Mucosa of rectum (tissue), 2 donors: Measurements from ENCODE around the gene ITPRID1.

Experiments
- H3K27ac ChIP-seq, 2 donors: one replicate each; pipeline ENCODE4 v1.7.0; 2013; ENCODE audit warnings: inconsistent platforms in 2 of 2, low read depth in 2 of 2, low read length in 2 of 2
- H3K27me3 ChIP-seq, 2 donors: one replicate each; pipeline ENCODE4 v1.7.0; 2013; ENCODE audit warnings: low read length in 2 of 2; ENCODE audit not compliant: control insufficient read depth in 2 of 2, insufficient read depth in 2 of 2
- H3K36me3 ChIP-seq, 2 donors: one replicate each; pipeline ENCODE4 v1.7.0; 2013; ENCODE audit warnings: low read length in 2 of 2; ENCODE audit not compliant: control insufficient read depth in 2 of 2, insufficient read depth in 2 of 2
- H3K4me1 ChIP-seq, 2 donors: one replicate each; pipeline ENCODE4 v1.7.0; 2013; ENCODE audit warnings: low read length in 2 of 2, mild to moderate bottlenecking in 1 of 2; ENCODE audit not compliant: control insufficient read depth in 2 of 2, insufficient read depth in 2 of 2
- H3K4me3 ChIP-seq, 2 donors: one replicate each; pipeline ENCODE4 v1.7.0; 2013; ENCODE audit warnings: low read length in 2 of 2
- H3K9ac ChIP-seq, 2 donors: one replicate each; pipeline ENCODE4 v1.7.0; 2013; ENCODE audit warnings: low read length in 2 of 2, low read depth in 1 of 2, mild to moderate bottlenecking in 1 of 2
- H3K9me3 ChIP-seq, 2 donors: one replicate each; pipeline ENCODE4 v1.7.0; 2013; ENCODE audit warnings: low read length in 2 of 2; ENCODE audit not compliant: control insufficient read depth in 2 of 2
- donor health status: healthy.
- donor health status: Normal muscosa, but diverticular disease.

Gene ITPRID1

DNA sequence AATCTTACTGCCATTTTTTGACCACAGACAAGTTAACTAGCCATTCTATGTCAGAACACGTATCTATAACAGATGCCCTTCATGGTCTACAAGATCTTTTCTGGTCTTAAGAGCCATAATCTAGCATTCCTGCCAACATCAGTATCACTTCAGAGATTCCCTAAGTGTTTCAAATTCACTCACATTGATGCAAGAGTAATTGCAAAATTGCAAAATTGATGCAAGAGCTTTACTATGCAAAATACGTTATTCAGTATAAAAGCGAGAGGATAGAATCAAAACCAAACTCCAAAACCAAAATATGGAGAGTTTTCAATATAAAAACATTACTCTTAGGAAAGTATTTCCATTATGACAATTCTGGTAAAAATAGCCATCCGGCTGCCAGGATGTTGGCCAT lies 135.0 kb downstream of the ITPRID1 start:
- no peak overlapping the region for H3K4me3 ChIP-seq
- no peaks in the 10 kb centered on the region for H3K36me3 ChIP-seq
- no peak overlapping the region for H3K9ac ChIP-seq

DNA sequence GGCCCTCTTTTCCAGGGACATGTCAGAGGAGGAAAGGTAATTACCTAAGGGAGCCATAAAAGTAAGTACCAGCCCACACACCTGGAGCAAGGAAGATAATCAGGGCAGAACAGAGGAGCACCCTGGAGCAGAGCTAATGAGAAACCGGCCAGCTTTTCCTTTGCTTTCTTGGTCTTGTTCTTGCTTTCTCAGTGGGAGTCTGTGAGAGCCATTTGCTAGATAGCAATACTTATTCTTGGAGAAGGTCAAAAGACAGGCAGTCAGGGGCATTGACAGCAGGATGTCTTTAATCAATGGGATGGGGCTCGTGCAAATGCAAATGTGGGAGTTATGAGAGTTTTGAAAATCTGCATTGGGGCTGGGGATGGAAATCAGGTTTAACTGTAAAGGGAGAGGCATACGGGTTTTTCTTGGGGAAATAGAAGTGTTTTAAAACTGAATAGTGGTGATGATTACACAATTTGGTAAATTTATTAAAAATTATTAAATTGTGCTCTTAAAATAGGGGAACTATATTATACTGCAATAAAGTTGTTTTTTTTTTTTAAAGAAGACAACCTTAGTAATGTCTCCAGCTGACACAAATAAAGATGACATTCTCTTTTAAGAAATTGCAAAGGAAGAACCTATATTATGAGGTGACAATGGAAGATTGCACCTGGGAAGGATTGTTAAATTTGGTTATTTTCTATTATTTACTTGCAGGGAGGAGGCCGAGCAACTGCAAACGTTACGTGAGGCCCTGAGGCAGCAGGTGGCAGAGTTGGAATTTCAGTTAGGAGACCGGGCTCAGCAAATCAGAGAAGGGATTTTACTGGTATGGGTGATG lies 137.6 kb downstream of the ITPRID1 start:
- H3K27ac ChIP-seq, result no peak overlapping the region
- H3K9ac ChIP-seq, result no peak overlapping the region
- H3K9me3 ChIP-seq, result no peaks in the 10 kb centered on the region
- no peak overlapping the region for H3K4me3 ChIP-seq
- H3K27me3 ChIP-seq, result no peaks in the 10 kb centered on the region
- no peaks in the 10 kb centered on the region for H3K4me1 ChIP-seq
- H3K36me3 ChIP-seq, result no peaks in the 10 kb centered on the region

More for the DNA sequence above, 135.0 kb downstream of the ITPRID1 start:
- Histone ChIP-seq H3K9me3 (no peaks in the 10 kb centered on the region), H3K27ac (no peak overlapping the region), H3K4me1 (no peaks in the 10 kb centered on the region), H3K27me3 (no peaks in the 10 kb centered on the region)

DNA sequence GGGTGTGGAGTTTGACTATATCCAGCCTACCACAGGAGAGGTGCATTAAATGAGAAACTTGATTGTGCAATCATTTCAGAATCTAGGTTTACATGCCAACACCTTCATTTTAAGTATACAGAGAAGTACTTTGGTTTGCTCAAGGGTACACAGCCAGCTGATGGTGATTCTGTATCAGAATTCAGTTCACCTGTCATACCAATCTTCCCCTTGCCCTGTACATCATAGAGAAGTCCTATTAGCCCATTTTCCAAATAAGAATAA lies 138.1 kb downstream of the ITPRID1 start:
- Histone ChIP-seq H3K4me1 (no peaks in the 10 kb centered on the region), H3K4me3 (no peak overlapping the region), H3K36me3 (no peaks in the 10 kb centered on the region), H3K9ac (no peak overlapping the region), H3K27ac (no peak overlapping the region), H3K27me3 (no peaks in the 10 kb centered on the region), H3K9me3 (no peaks in the 10 kb centered on the region)

DNA sequence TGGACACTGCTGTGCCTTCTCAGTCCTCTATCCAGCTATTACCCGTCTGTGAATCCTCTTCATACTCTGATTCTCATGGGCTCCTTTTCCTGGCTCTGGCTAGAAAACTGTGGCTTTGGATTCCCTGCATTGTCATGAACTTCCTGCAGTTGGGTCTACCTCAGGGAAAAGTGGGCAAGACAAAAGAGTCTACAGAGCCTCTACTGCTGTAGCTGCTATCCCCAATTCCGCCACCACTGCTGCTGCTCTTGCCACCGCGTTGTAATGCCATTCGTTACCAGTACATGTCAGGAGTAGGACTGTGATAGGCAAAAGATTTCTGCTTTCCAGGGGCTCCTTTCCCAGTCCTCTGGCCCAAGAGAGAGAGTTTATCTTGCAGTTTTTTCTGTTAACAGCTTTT lies 149.2 kb downstream of the ITPRID1 start:
- H3K36me3 ChIP-seq, result no peaks in the 10 kb centered on the region
- no peaks in the 10 kb centered on the region for H3K4me1 ChIP-seq
- no peak overlapping the region for H3K9ac ChIP-seq
- H3K27ac ChIP-seq, result no peak overlapping the region
- no peaks in the 10 kb centered on the region for H3K9me3 ChIP-seq
- H3K27me3 ChIP-seq, result peaks cover 0 to 3% of the 10 kb centered on the region in 2 donors
- no peak overlapping the region for H3K4me3 ChIP-seq

DNA sequence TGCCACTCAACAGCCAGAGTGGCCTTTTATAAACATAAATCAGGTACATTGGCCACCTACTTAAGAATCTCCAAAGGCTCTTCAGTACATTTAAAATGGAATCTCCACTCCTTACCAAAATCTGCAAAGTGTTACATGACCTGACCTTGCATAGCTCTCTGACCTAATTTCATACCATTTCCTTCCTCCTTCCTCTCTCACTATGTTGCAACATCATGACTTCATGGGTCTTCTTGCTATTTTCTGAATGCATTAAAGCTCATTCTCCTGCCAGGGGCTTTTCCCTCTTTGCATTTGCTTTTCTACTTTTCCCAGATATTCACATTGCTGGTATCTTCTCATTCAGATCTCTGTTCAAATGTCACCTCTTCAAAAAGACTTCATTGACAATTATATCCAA lies 151.0 kb downstream of the ITPRID1 start:
- Histone ChIP-seq H3K9ac (no peak overlapping the region), H3K27ac (no peak overlapping the region), H3K27me3 (peaks cover 0 to 3% of the 10 kb centered on the region in 2 donors), H3K9me3 (no peaks in the 10 kb centered on the region), H3K36me3 (no peaks in the 10 kb centered on the region), H3K4me1 (no peaks in the 10 kb centered on the region), H3K4me3 (no peak overlapping the region)

DNA sequence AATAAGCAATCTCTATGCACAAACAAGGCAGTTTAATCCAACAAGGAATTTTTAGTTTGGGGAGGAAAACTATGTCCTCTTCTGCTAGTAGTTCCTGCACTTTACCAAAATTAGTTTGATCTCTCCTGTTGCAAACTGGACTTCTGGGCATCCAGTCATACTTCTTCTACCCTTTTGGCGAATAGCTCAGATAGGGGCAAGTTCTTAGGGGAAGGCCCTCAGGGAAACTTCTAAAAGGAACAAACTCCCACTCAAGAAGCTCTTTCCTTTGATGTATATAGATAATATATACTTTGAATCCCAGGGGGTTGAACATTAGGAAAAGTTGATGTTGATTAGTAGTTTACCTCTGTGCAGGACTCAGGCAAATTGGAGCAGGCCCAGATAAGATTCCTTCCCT lies 151.7 kb downstream of the ITPRID1 start:
- Histone ChIP-seq H3K27ac (no peak overlapping the region), H3K4me3 (no peak overlapping the region), H3K27me3 (peaks cover 0 to 3% of the 10 kb centered on the region in 2 donors), H3K4me1 (no peaks in the 10 kb centered on the region), H3K9me3 (no peaks in the 10 kb centered on the region), H3K36me3 (no peaks in the 10 kb centered on the region), H3K9ac (no peak overlapping the region)

DNA sequence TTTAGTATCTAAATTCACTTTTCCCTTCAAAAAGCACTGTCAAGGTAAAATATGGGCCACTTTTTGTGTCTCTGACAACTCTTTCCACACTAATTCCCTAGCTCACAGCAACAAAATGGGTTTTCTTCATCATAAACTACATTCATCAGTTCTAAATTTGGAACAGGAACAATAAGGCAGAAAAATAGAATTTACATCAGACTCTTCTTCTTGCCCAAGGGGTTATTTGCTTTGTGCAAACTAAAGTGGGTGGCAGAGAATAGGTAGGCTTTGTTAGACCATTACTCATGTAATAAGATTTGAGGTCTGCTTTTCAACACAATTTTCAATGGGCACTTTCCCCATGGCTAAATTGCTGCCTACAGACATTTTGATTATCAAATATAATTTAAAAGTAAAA lies 155.6 kb downstream of the ITPRID1 start:
- H3K9ac ChIP-seq, result no peak overlapping the region
- H3K27me3 ChIP-seq, result no peaks in the 10 kb centered on the region
- no peak overlapping the region for H3K27ac ChIP-seq
- no peak overlapping the region for H3K4me3 ChIP-seq
- H3K4me1 ChIP-seq, result no peaks in the 10 kb centered on the region
- no peaks in the 10 kb centered on the region for H3K9me3 ChIP-seq
- no peaks in the 10 kb centered on the region for H3K36me3 ChIP-seq

DNA sequence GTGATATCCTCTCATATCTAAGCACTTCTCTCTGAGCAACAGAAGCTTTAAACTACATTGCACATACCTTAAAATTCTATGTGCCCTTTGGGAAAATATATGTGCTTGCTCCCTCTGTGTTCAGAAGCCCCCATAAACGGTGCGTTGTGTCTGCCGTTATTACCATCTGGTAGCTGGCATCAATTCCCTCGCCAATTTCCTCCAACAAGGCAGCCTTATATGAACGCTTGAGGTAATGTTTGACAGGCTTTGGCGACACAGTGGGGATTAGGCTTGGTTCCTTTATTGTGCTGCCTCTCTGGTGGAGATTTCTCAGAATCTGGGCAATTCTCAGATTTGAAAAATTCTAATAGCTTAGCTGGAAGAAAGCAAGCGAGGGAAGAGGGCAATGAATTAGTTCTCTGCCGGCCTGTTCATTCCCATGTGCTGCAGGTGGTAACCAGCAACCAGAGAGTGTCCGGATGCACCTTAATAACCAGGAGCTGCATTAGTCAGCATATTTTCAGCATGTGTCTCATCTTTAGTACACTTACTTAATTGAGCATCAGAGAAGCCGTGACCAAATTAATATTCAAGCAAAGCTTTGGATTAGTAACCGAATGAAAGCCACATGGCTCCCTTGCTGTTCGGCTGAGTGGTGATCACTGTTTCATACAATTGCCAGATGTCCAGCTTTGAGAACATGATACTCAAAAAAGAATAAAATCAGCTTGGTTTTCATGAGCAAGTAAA lies 165.8 kb downstream of the ITPRID1 start:
- Histone ChIP-seq H3K36me3 (no peaks in the 10 kb centered on the region), H3K4me1 (no peaks in the 10 kb centered on the region), H3K9ac (no peak overlapping the region), H3K9me3 (no peaks in the 10 kb centered on the region), H3K27ac (no peak overlapping the region), H3K4me3 (no peak overlapping the region), H3K27me3 (no peaks in the 10 kb centered on the region)

DNA sequence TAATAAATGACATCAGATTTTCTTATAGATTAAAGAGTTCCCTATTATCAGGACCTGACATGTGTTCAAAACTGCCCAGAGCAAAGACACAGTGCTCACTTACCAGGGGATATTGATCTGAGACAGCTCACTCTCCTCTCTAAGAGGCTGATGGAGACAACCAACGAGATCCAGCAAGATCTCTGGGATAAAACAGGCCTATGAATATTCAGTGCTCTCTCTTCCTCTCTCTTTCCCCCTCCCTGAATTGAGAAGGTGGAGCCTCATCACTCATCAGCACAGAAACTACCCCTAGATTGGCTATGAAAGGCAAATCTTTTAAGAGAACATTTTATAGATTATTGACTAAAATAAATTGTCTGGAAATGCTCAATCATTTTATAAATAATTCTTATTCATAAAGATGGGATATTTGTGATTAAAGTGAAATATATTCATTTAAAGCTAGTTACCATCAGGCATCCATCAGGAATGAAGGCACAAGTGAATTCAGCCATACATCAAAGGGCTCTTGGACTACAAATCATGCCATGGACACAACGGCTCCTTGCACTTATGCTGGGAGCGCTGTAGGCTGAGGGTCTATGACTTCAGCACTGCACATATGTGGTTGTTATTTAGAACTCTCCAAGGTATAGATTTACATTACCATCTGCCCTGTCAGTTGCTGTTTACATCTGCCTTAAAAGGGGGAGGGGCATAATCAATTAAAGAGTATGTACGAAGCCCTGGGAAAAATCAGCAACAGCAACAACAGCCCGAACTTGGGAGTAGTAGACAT lies 169.7 kb downstream of the ITPRID1 start:
- Histone ChIP-seq H3K27me3 (no peaks in the 10 kb centered on the region), H3K4me1 (no peaks in the 10 kb centered on the region), H3K36me3 (no peaks in the 10 kb centered on the region), H3K9ac (no peak overlapping the region), H3K9me3 (no peaks in the 10 kb centered on the region), H3K4me3 (no peak overlapping the region), H3K27ac (no peak overlapping the region)
